Measurements from ENCODE around the gene ACRBP. TPM values are rescaled to one million over a fixed set of nuclear protein-coding genes. Genes with fewer than 3 reads are reported as not detected.
"Not testable (repeated sequence)": the region's sequence is repeated elsewhere in the genome, so short reads cannot be mapped to it uniquely, and the experiment has no call there.

ACRBP gene
- polyA plus RNA-seq, 3 donors: 3.5 to 4.7 (median 4.6) TPM

GRCh38 chr12:6618483-6619225 is 28.6 kb downstream of the ACRBP start:
- DNase-seq (ENCODE audit: low read depth in 3 of 3, low spot score in 2 of 3): no peak

- no peak for DNase-seq (ENCODE audit: low read depth in 3 of 3, low spot score in 2 of 3)
Observed at GRCh38 chr12:6615802-6616201, 31.4 kb downstream of the ACRBP start.

- no peak for DNase-seq (ENCODE audit: low read depth in 3 of 3, low spot score in 2 of 3)
Observed at GRCh38 chr12:6614513-6615172, 32.6 kb downstream of the ACRBP start.

- peak; percentile 93 to 96 (median 94) for DNase-seq (ENCODE audit: low read depth in 3 of 3, low spot score in 2 of 3)
Observed at GRCh38 chr12:6613776-6614512, 33.3 kb downstream of the ACRBP start.

GRCh38 chr12:6613015-6613775 is 34.0 kb downstream of the ACRBP start:
- peak in 2 of 3 donors; percentile 78 to 83 for DNase-seq (ENCODE audit: low read depth in 3 of 3, low spot score in 2 of 3)

- no peak for DNase-seq (ENCODE audit: low read depth in 3 of 3, low spot score in 2 of 3)
Observed at GRCh38 chr12:6612652-6613014, 34.6 kb downstream of the ACRBP start.

- DNase-seq (ENCODE audit: low read depth in 3 of 3, low spot score in 2 of 3): no peak
Observed at GRCh38 chr12:6612247-6612646, 35.0 kb downstream of the ACRBP start.

GRCh38 chr12:6608592-6609281 is 38.5 kb downstream of the ACRBP start:
- DNase-seq (ENCODE audit: low read depth in 3 of 3, low spot score in 2 of 3): no peak

GRCh38 chr12:6607751-6608591 is 39.3 kb downstream of the ACRBP start:
- DNase-seq (ENCODE audit: low read depth in 3 of 3, low spot score in 2 of 3): no peak

GRCh38 chr12:6606331-6607131 is 40.7 kb downstream of the ACRBP start:
- peak in 1 of 3 donors; percentile 15 for DNase-seq (ENCODE audit: low read depth in 3 of 3, low spot score in 2 of 3)

GRCh38 chr12:6605421-6606330 is 41.6 kb downstream of the ACRBP start:
- DNase-seq (ENCODE audit: low read depth in 3 of 3, low spot score in 2 of 3): no peak

GRCh38 chr12:6604259-6605029 is 42.8 kb downstream of the ACRBP start:
- DNase-seq (ENCODE audit: low read depth in 3 of 3, low spot score in 2 of 3): no peak

GRCh38 chr12:6603095-6603567 is 44.1 kb downstream of the ACRBP start:
- DNase-seq (ENCODE audit: low read depth in 3 of 3, low spot score in 2 of 3): no peak

- DNase-seq (ENCODE audit: low read depth in 3 of 3, low spot score in 2 of 3): no peak
Observed at GRCh38 chr12:6602526-6602925, 44.7 kb downstream of the ACRBP start.

GRCh38 chr12:6595673-6596072 is 51.6 kb downstream of the ACRBP start:
- DNase-seq (ENCODE audit: low read depth in 3 of 3, low spot score in 2 of 3): not testable (repeated sequence)

- DNase-seq (ENCODE audit: low read depth in 3 of 3, low spot score in 2 of 3): no peak
Observed at GRCh38 chr12:6592087-6592486, 55.1 kb downstream of the ACRBP start.

All from right renal cortex interstitium (tissue), 3 donors.